GM12872 (cell line): ENCODE data around the gene SPATA32.

ENCODE experiments used
- CTCF ChIP-seq: IDR thresholded peaks from 3 replicates; pipeline ENCODE4 v1.5.1; 2011; ENCODE audit warnings: low read depth, mild to moderate bottlenecking, low read length, moderate library complexity; ENCODE audit not compliant: insufficient read depth

The SPATA32 gene

DNA sequence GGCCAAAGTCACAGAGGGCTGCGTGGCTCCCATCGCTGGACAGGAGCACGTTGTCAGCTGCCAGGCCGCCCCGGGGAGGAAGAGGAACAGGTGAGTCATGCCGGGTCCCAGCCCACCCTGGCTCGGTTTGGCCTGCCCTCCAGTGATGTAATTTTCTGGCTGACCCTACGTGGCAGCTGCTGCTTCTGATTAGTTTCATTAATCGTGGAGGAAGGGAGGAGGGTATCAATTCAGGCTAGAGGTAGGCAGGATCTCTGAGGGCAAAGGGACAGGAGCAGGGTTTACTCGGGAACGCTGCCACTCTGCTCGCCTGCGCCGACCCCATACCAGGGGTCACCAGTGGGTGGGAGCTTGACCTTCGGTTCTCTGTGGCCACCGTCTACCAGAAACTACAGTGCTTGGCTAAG, 11.7 kb upstream of the SPATA32 start:
- TF ChIP-seq CTCF: no peak

GRCh38 chr17:45271603-45272002, 9.7 kb upstream of the SPATA32 start:
- TF ChIP-seq CTCF: no peak

DNA sequence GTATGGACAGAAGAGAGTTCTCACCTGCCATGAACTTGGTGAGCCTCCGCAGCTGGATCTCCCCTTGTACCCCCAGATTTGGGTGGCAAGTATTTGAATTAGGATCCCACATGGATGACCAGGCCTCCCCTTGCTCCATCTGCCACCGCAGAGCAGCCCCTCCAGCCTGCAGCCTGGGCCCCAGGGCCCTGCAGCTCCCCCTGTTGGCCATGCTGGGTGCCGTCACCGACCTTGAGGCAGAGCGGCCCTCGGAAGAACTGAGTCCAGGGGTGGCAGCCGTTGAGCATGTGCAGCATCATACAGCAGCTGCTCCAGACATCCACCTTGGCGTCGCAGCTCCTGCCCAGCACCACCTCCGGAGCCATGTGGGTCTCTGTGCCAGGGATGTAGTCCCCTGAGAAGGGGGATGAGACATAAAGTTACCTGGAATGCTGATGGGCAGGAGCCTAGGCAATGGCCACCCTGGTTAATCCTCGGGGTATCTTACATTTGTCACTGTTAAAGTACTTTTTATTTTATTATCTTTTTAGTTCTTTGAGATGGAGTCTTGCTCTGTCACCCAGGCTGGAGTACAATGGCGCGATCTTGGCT, 9.0 kb upstream of the SPATA32 start:
- peak; percentile 75 for TF ChIP-seq CTCF

DNA sequence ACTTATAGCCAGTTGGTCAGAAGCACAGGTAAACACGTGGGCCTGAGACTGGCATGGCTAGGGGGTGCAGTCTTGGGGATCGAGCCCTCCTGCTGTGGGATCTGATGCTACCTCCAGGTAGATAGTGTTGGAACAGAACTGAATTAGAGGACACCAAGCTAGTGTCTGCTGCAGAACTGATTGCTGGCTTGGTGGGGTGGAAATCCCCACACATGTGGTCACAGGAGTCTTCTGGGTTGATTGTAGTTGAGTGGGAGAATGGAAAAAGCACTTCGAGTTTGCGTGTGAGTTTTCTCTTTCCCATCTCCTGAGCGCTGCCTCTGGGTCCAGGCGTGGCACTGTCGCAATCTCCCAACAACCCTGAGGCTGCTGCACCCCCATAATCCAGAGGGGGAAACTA, 8.0 kb upstream of the SPATA32 start:
- TF ChIP-seq CTCF: no peak

- no peak for TF ChIP-seq CTCF
Measured at GRCh38 chr17:45267436-45268055, 5.7 kb upstream of the SPATA32 start.

DNA sequence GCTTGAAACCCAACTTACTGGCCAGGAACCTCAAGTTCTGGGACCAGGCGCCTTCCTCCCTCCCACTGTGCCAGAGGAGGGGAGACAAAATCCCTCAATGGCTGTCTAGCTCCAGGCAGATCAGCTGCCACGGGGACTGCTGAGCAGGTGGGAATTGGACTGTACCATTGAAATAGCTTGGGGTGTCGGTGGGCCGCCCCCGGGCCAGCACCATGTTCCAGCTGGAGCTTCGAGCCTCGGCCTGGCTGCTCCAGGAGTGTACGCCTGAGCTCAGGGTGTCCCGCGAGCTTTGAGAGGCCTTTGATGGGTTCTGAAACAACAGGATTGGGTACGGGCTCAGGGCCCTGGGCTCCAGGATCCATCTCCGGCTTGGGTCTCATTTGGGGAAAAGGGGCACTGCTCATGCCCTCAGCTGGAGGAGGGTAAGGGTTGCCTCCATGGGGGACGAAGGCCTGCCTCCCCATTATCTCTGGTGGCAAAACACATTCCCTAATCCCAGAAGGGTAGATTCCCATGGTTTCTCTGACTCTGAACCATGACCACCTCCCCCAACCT, 4.6 kb upstream of the SPATA32 start:
- no peak for TF ChIP-seq CTCF

DNA sequence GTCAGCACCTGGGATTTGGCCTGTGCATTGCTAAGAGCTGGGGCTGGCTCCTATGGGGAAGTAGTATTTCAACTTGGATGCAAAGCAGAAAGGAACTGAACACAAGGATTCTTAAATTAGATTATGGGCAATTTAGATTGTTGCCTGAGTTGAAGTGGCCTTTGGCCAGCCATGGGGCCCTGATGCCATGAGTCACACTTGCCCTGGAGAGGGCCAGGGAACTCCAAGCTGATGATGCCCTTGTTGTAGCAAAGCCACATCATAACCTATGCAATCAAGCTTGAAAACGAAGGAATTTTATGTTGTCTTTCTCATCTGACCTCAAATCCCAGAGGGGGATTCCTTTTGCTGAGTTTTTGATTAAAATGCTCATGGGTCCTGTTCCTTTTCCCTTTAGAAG, 3.9 kb upstream of the SPATA32 start:
- no peak for TF ChIP-seq CTCF
